Endothelial cell of umbilical vein (primary cell): ENCODE results near the gene GM2A. TPM values are rescaled to one million over a fixed set of nuclear protein-coding genes. Genes with fewer than 3 reads are reported as not detected.
A peak's percentile ranks its signal among the peaks of the same experiment; 100 is the strongest.

Source experiments
- BruUV-seq: library from RNA; stranded (reverse); fragments of 400-500 nt; replicated peaks from 2 replicates; lab custom pipeline; 2021; lab: Mats Ljungman, UMichigan
- CTCF ChIA-PET: fragments of 300-600, 350-600 bp; sonication (Branson Sonifier 250); formaldehyde crosslinking; loops from one replicate; lab custom pipeline; 2021; ENCODE audit warnings: antibody characterized with exemption, inconsistent platforms; lab: Charles Lee
- POLR2A ChIA-PET: fragments of 300-600, 350-600 bp; sonication (Branson Sonifier 250); formaldehyde crosslinking; loops from one replicate; lab custom pipeline; 2021; ENCODE audit warnings: antibody characterized with exemption, inconsistent platforms; lab: Charles Lee
- DNase-seq: peaks from one replicate; pipeline ENCODE4 v3.0.0-alpha.2; 2011; ENCODE audit warnings: low read depth, low spot score
- FAIRE-seq: peaks from 2 replicates; lab custom pipeline; 2011; peaks lifted over from hg19 to GRCh38; lab: Jason Lieb, UNC
- H2AFZ ChIP-seq: 2 replicates; pipeline ENCODE4 v1.6.0; 2012; ENCODE audit warnings: low read depth, low read length, control low read depth, inconsistent platforms
- H3K27ac ChIP-seq: 2 replicates; pipeline ENCODE4 v1.5.1; 2011; ENCODE audit warnings: low read depth, mild to moderate bottlenecking, control low read depth, low read length, moderate library complexity; ENCODE audit not compliant: insufficient read depth
- H3K27me3 ChIP-seq, 2 experiments: 2 replicates each; pipeline versions ENCODE4 v1.6.0 to v1.6.1; 2011; ENCODE audit warnings: low read length in 2 of 2, mixed read lengths in 1 of 2; ENCODE audit not compliant: control insufficient read depth in 2 of 2, insufficient read depth in 2 of 2
- H3K36me3 ChIP-seq, 2 experiments: 2 replicates in 1 of 2; 3 replicates in 1 of 2; pipeline ENCODE4 v1.5.1; 2011; ENCODE audit warnings: low read length in 2 of 2, mild to moderate bottlenecking in 1 of 2, moderate library complexity in 1 of 2; ENCODE audit not compliant: control insufficient read depth in 2 of 2, insufficient read depth in 2 of 2; ENCODE audit errors: extremely low read depth in 1 of 2
- H3K4me1 ChIP-seq: 3 replicates; pipeline ENCODE4 v1.5.1; 2011; ENCODE audit warnings: mild to moderate bottlenecking, low read length; ENCODE audit not compliant: control insufficient read depth, insufficient read depth; ENCODE audit errors: extremely low read depth
- H3K4me2 ChIP-seq: 2 replicates; pipeline ENCODE4 v1.6.1; 2011; ENCODE audit warnings: low read length, control low read depth, mixed read lengths; ENCODE audit not compliant: insufficient read depth
- H3K4me3 ChIP-seq, 3 experiments: fragments of 200-600 bp in 1 of 3; sonication (generic), shearing (Covaris generic) in 1 of 3; replicated peaks in 1 of 3; 2 replicates each; pipeline ENCODE4 v1.5.1; 2011 to 2016; ENCODE audit warnings: control low read depth in 3 of 3, low read length in 3 of 3, mild to moderate bottlenecking in 2 of 3, inconsistent platforms in 1 of 3, low read depth in 1 of 3, moderate library complexity in 1 of 3; ENCODE audit not compliant: insufficient read depth in 1 of 3
- H3K79me2 ChIP-seq: 2 replicates; pipeline ENCODE4 v1.6.0; 2012; ENCODE audit warnings: low read length, inconsistent platforms; ENCODE audit not compliant: control insufficient read depth, insufficient read depth
- H3K9ac ChIP-seq: replicated peaks from 2 replicates; pipeline ENCODE3; 2011; ENCODE audit warnings: low read length, control low read depth; ENCODE audit not compliant: insufficient read depth; ENCODE audit errors: extremely low read depth
- H3K9me1 ChIP-seq: replicated peaks from 3 replicates; pipeline ENCODE4 v1.6.0; 2011; ENCODE audit warnings: mild to moderate bottlenecking, low read length; ENCODE audit not compliant: control insufficient read depth, insufficient read depth; ENCODE audit errors: extremely low read depth
- H3K9me3 ChIP-seq: replicated peaks from 2 replicates; pipeline ENCODE4 v1.5.1; 2012; ENCODE audit warnings: low read length, inconsistent platforms; ENCODE audit not compliant: control insufficient read depth, insufficient read depth
- H4K20me1 ChIP-seq: replicated peaks from 2 replicates; pipeline ENCODE3; 2011; ENCODE audit warnings: mild to moderate bottlenecking, low read length; ENCODE audit not compliant: control insufficient read depth, insufficient read depth; ENCODE audit errors: extremely low read depth
- EZH2 ChIP-seq: IDR thresholded peaks from 2 replicates; pipeline ENCODE4 v1.6.1; 2012; ENCODE audit warnings: borderline replicate concordance, low read depth, mild to moderate bottlenecking, moderate library complexity, low read length, inconsistent platforms; ENCODE audit not compliant: severe bottlenecking
- FOS ChIP-seq: IDR thresholded peaks from 2 replicates; pipeline ENCODE4 v1.6.1; 2011; ENCODE audit warnings: mild to moderate bottlenecking, low read length, moderate library complexity, borderline replicate concordance; ENCODE audit not compliant: insufficient read depth
- GATA2 ChIP-seq: IDR thresholded peaks from 2 replicates; pipeline ENCODE4 v1.7.0; 2011; ENCODE audit warnings: low read depth, mild to moderate bottlenecking, moderate library complexity, mixed read lengths, low read length; ENCODE audit not compliant: insufficient read length, insufficient read depth
- JUN ChIP-seq: IDR thresholded peaks from 2 replicates; pipeline ENCODE4 v1.6.1; 2011; ENCODE audit warnings: borderline replicate concordance, low read depth; ENCODE audit not compliant: insufficient read length, insufficient read depth
- MYC ChIP-seq: IDR thresholded peaks from one replicate; pipeline ENCODE4 v1.6.1; 2011; ENCODE audit warnings: mild to moderate bottlenecking, low read depth, low read length
- dilution Hi-C: fragments of 300-500 bp; cut with MboI; formaldehyde crosslinking; loops from one replicate; pipeline ENCODE4 v1.15.0; 2019; ENCODE audit warnings: low sequenced_read_pairs; ENCODE audit not compliant: extremely low pct_ligation_motif_present
- intact Hi-C: fragments of 100-400 bp; cut with micrococcal nuclease; formaldehyde crosslinking; loops from one replicate; pipeline ENCODE4 v1.10.0; 2022
- polyA plus RNA-seq, 4 experiments: library from polyadenylated mRNA; depleted of rRNA in 3 of 4; stranded (reverse) in 3 of 4; unstranded in 1 of 4; fragments of >200 nt; gene quantifications; 2 replicates each; pipeline versions ENCODE4 v1.2.1 to v1.2.3, GENCODE V29; 2011 to 2012; ENCODE audit warnings: missing spikeins in 1 of 4
- total RNA-seq: library from RNA; stranded (reverse); gene quantifications from 2 replicates; pipeline ENCODE4 v1.2.3, GENCODE V29; 2021
- TF ChIP-seq, protein P1 (sequence below): IDR thresholded peaks from 2 replicates; pipeline ENCODE4 v1.6.1; 2011; ENCODE audit not compliant: insufficient read depth, insufficient read length

Gene GM2A
- total and polyA plus RNA-seq, 2 donors (not counting 3 experiments of a cell fraction or from before 2014, with no cell fraction given): 14.0 to 21.2 TPM

- H3K27me3 ChIP-seq: no peaks in the 10 kb centered on the region
- TF ChIP-seq, protein P1, sequence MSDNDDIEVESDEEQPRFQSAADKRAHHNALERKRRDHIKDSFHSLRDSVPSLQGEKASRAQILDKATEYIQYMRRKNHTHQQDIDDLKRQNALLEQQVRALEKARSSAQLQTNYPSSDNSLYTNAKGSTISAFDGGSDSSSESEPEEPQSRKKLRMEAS: no peak
- TF ChIP-seq GATA2 (no peak), JUN (no peak), FOS (no peak)
- peak overlapping the region; percentile 52 for H2AFZ ChIP-seq
- H3K9me1 ChIP-seq: no peaks in the 10 kb centered on the region
- no TSS peak for BruUV-seq
- H3K9me3 ChIP-seq: no peaks in the 10 kb centered on the region
- DNase-seq (no peak), FAIRE-seq (no peak)
- H3K27ac ChIP-seq: no peak overlapping the region
- POLR2A ChIA-PET: interaction anchor here (1.1 kb wide), 1 partner anchor 11 kb away, joined by 4 read pairs; the partner anchor contains the start of gene CCDC69
- dilution Hi-C loops (no loop called here), intact Hi-C loops (no loop called here)
- H3K4me3 ChIP-seq: no peak overlapping the region
- H3K79me2 ChIP-seq: no peaks in the 10 kb centered on the region
- no peak overlapping the region for H3K9ac ChIP-seq
- CTCF ChIA-PET: interaction anchor here (0.9 to 2.7 kb wide), 3 partner anchors 17 to 48 kb away, joined by 3 to 10 read pairs (median 3); no protein-coding TSS in a partner anchor
- H3K4me2 ChIP-seq: no peak overlapping the region
- H4K20me1 ChIP-seq: no peaks in the 10 kb centered on the region
- H3K4me1 ChIP-seq: peaks cover 10% of the 10 kb centered on the region
- no peaks in the 10 kb centered on the region for H3K36me3 ChIP-seq
Measured at GRCh38 chr5:151212406-151212798, 40.6 kb upstream of the GM2A start.

DNA sequence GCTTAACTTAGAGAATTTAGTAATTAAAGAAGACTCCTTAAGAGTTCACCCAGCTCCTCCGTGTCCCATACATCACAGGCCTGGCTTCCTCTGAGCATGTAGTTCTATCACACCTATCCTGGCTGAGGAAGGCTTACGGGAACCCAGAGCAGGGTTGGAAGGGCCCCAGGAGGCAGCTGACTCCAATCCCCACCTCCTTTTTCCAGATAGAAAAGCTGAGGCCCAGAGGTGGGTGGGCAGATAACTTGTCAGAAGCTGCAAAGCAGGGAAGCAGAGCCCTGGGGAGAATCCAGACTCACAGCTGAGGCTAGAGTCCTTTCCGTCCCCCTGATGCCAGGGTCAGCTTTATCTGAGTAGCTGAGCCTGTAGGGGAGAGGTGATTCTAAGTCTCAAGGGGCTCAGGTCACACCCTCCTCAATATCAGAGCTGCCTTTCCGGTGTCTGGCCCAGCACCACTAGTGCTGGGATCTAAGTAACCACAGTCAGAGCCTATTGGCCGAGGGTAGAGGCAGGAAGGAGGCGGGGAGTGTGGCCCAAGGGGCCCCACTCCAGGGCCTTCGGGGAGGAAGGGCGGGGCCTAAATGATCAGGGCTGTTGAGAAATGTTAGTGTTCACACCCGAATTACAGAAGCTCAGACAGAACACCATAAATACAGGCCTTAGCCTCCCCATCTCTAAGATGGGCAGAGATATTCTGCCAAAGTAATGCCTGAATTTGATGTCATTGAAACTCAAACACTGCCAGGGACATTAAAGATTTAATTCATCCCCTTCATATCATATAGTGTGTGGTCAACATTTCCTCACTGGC lies 39.0 kb upstream of the GM2A start:
- intact Hi-C loops: no loop called here
- H3K4me2 ChIP-seq: peak overlapping the region; percentile 2
- peak; percentile 80 for FAIRE-seq

More for the DNA sequence above, 39.0 kb upstream of the GM2A start:
- H3K9me3 ChIP-seq: no peaks in the 10 kb centered on the region
- DNase-seq: peak; percentile 23
- dilution Hi-C loops: no loop called here
- no peak for TF ChIP-seq GATA2
- TF ChIP-seq MYC: no peak
- TF ChIP-seq, protein P1: no peak
- TF ChIP-seq JUN: no peak
- no peak for TF ChIP-seq EZH2
- no peak overlapping the region for H3K4me3 ChIP-seq
- H3K9me1 ChIP-seq: no peaks in the 10 kb centered on the region
- CTCF ChIA-PET: interaction anchor here (0.8 to 2.4 kb wide), 6 partner anchors 9 to 88 kb away, joined by 3 to 11 read pairs (median 5); partner anchors contain the start of gene CCDC69
- no peaks in the 10 kb centered on the region for H3K36me3 ChIP-seq
- no peak overlapping the region for H3K9ac ChIP-seq
- no peaks in the 10 kb centered on the region for H4K20me1 ChIP-seq
- peaks cover 10% of the 10 kb centered on the region for H3K4me1 ChIP-seq
- H2AFZ ChIP-seq: peak overlapping the region; percentile 87
- H3K79me2 ChIP-seq: no peaks in the 10 kb centered on the region
- no peak overlapping the region for H3K27ac ChIP-seq
- BruUV-seq: no TSS peak
- POLR2A ChIA-PET: no interaction called here
- H3K27me3 ChIP-seq: no peaks in the 10 kb centered on the region
